ENCODE data around the gene PRX.
"Not testable (repeated sequence)": the region's sequence is repeated elsewhere in the genome, so short reads cannot be mapped to it uniquely, and the experiment has no call there.

PRX gene

GRCh38 chr19:40413291-40413845, at the start of gene PRX:
Gene PRX, minus strand, starts transcription at chr19:40413378. Its CDS starts 5,446 bp downstream, at chr19:40407932.
- DNase-seq: no peak

GRCh38 chr19:40461669-40462221, 48.6 kb upstream of the PRX start:
- no peak for DNase-seq

- DNase-seq: no peak
Observed at GRCh38 chr19:40460185-40460584, 47.0 kb upstream of the PRX start.

- no peak for DNase-seq
Observed at GRCh38 chr19:40458597-40458974, 45.4 kb upstream of the PRX start.

GRCh38 chr19:40457953-40458596, 44.9 kb upstream of the PRX start:
- DNase-seq: no peak

- no peak for DNase-seq
Observed at GRCh38 chr19:40457048-40457447, 43.9 kb upstream of the PRX start.

- not testable (repeated sequence) for DNase-seq
Observed at GRCh38 chr19:40453943-40454342, 40.8 kb upstream of the PRX start.

GRCh38 chr19:40453151-40453735, 40.1 kb upstream of the PRX start:
- no peak for DNase-seq

- no peak for DNase-seq
Observed at GRCh38 chr19:40452016-40452415, 38.8 kb upstream of the PRX start.

GRCh38 chr19:40450664-40451063, 37.5 kb upstream of the PRX start:
- DNase-seq: no peak

- DNase-seq: no peak
Observed at GRCh38 chr19:40449506-40449905, 36.3 kb upstream of the PRX start.

GRCh38 chr19:40446263-40446784, 33.1 kb upstream of the PRX start:
- DNase-seq: no peak

GRCh38 chr19:40445780-40446262, 32.6 kb upstream of the PRX start:
- DNase-seq: no peak

- no peak for DNase-seq
Observed at GRCh38 chr19:40444825-40445312, 31.7 kb upstream of the PRX start.

GRCh38 chr19:40444000-40444824, 31.0 kb upstream of the PRX start, which contains the start of gene SERTAD3:
Gene SERTAD3, minus strand, starts transcription at chr19:40444335. Its CDS starts 2,255 bp downstream, at chr19:40442080.
- DNase-seq: peak; percentile 99

- DNase-seq: peak; percentile 96
Observed at GRCh38 chr19:40443131-40443999, 30.2 kb upstream of the PRX start.

GRCh38 chr19:40442328-40443130, 29.4 kb upstream of the PRX start:
- no peak for DNase-seq

- no peak for DNase-seq
Observed at GRCh38 chr19:40441719-40442253, 28.6 kb upstream of the PRX start.

- no peak for DNase-seq
Observed at GRCh38 chr19:40438284-40438683, 25.1 kb upstream of the PRX start.

Data from retina (tissue), 1 donor.